HCT116 (cell line): ENCODE data around the gene ST3GAL6.

Experiments
- CEBPB ChIP-seq: IDR thresholded peaks from 2 replicates; pipeline ENCODE4 v1.6.1; 2012; ENCODE audit warnings: low read depth
- CTCF ChIP-seq, 3 experiments: fragments of 200-600 bp in 1 of 3; sonication (generic) in 1 of 3; IDR thresholded peaks in 2 of 3; conservative IDR thresholded peaks in 1 of 3; 2 replicates each; pipeline ENCODE4 v1.5.1; 2012 to 2017; ENCODE audit warnings: low read depth in 2 of 3, low read length in 2 of 3, antibody characterized with exemption in 1 of 3, borderline replicate concordance in 1 of 3, control low read depth in 1 of 3, mild to moderate bottlenecking in 1 of 3, mixed read lengths in 1 of 3, mixed run types in 1 of 3, moderate library complexity in 1 of 3; ENCODE audit not compliant: insufficient read depth in 1 of 3
- EZH2 ChIP-seq: fragments of 200-600 bp; sonication (generic); IDR thresholded peaks from 2 replicates; pipeline ENCODE4 v1.6.1; 2017; ENCODE audit warnings: antibody characterized with exemption, mixed run types
- EZH2phosphoT487 ChIP-seq: fragments of 200-600 bp; IDR thresholded peaks from 2 replicates; pipeline ENCODE4 v1.6.1; 2018; ENCODE audit warnings: antibody characterized with exemption, borderline replicate concordance
- POLR2A ChIP-seq: IDR thresholded peaks from 2 replicates; pipeline ENCODE4 v1.7.0; 2011; ENCODE audit warnings: borderline replicate concordance; ENCODE audit not compliant: insufficient read depth, insufficient read length; ENCODE audit errors: extremely low read depth
- POLR2AphosphoS5 ChIP-seq: IDR thresholded peaks from 2 replicates; pipeline ENCODE4 v1.6.1; 2011; ENCODE audit warnings: mild to moderate bottlenecking, low read depth, low read length, moderate library complexity
- RAD21 ChIP-seq: IDR thresholded peaks from 2 replicates; pipeline ENCODE4 v1.6.1; 2012; ENCODE audit warnings: low read depth, mild to moderate bottlenecking
- YY1 ChIP-seq: IDR thresholded peaks from 2 replicates; pipeline ENCODE4 v1.6.1; 2011; ENCODE audit warnings: low read length, low read depth, moderate library complexity, mild to moderate bottlenecking; ENCODE audit not compliant: insufficient replicate concordance; ENCODE audit errors: extremely low read depth

- TF ChIP-seq EZH2 (no peak), POLR2A (no peak), CEBPB (no peak), POLR2AphosphoS5 (no peak), CTCF (IDR thresholded peaks at IDR 0.05 in 2 of 3, conservative IDR thresholded peaks at IDR 0.05 in 1 of 3; ENCODE audit: borderline replicate concordance in 1 of 3, insufficient read depth in 1 of 3, low read depth in 2 of 3, low read length in 2 of 3) (no peak), RAD21 (no peak), EZH2phosphoT487 (no peak), YY1 (no peak)
Measured at GRCh38 chr3:98743071-98743470, 20.1 kb upstream of the ST3GAL6 start.
